Activated CD4-positive, alpha-beta T cell treated with anti-CD3 and anti-CD28 coated beads for 4 hours (primary cell): Measurements from ENCODE around the gene ELF4.
"Not testable (repeated sequence)": the region's sequence is repeated elsewhere in the genome, so short reads cannot be mapped to it uniquely, and the experiment has no call there.

Source experiments
- DNase-seq, 2 donors: peaks; one replicate each; pipeline ENCODE4 v3.0.0-alpha.2; 2020

The ELF4 gene

DNA sequence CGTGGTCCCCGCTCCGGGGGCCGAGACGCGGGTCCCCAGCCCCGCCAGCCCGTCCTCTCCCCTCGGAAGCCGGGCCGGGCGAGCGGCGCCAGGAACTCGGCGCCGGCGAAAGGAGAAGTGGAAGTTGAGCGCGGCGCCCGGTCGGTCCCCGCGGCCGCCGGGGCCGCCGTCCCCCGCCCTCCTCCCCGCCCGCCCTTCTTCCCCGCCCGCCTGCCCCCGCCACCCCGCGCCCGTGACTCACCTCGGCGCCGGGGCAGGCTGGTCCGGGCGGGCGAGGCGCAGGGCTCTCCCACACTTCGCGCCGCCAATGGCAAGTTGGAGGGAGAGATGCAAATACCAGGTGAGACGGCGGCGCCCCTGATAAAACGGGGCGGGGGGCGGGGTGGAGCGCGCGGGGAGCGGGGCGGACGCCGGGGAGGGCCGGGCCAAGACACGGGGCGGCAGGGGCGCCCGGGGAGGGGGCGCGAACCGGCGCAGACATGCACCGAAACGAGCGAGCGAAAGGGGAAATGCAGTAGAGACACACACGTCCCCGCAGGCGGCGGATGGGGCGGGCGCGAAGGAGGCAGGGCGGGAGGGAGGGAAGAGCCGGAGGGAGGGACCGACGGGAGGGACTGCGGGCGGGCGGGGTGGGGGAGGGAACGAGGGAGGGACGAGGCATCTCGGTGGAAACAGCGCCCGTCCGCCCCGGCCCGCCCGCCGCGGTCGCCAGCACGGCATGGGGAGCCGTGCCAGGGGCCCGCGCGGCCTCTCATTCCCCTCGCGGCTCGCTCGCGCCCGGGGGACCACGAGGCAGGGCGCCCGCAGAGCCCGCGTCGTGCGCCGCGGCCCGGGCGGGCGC is at the start of gene ELF4:
ELF4 (minus strand) TSS at position 119 of the 841 bp plus-strand sequence. CDS start 29,167 bp downstream, outside the sequence.
- DNase-seq, result peak; percentile 64 to 65

DNA sequence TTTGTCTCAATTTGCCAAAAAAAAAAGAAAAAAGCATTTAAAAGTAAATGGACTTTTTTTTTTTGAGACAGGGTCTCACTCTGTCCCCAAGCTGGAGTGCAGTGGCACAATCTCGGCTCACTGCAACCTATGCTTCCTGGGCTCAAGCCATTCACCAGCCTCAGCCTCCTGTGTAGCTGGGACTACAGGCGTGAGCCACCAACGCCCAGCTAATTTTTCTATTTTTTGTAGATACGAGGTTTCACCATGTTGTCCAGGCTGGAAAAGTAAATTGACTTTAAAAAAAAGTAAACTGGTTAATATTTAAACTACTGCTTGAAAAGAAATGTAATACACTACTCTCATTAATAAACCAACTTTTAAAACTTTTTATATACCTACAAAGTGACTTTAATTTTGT is 49.5 kb upstream of the ELF4 start:
- DNase-seq, result no peak

DNA sequence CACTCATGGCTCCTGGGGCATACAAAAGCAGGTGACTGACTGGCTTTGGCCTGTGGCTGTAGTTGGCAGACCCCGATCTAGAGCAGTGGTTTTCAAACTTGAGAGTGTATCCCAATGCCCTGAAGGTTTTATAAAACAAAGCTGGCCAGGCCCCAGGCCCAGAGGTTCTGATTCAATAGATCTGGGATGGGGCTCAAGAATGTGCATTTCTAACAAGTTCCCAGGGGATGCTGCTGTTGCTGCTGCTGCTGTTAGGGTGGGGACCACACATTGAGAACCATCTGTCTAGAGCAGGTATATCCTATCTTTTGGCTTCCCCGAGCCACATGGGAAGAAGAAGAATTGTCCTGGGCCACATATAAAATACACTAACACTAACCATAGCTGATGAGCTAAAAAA is 48.0 kb upstream of the ELF4 start:
- DNase-seq, result no peak

DNA sequence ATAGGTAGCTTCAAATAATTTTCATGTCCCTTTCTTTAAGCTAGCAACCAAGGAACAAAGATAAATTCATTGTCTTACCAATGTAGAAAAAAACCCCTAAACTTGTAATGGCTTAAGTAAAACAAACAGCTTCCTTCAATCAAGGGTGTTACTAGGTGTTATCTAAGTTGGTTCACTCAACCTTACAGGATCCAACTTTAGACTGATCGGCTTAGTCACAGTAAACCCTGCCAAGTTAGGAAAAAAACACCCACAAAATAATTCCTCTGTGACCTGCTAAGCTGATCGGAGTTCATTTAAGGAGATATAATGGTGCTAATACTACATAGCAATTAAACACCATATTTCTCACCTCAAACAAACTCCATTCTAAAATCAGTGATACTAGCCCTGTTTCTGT is 45.3 kb upstream of the ELF4 start:
- DNase-seq, result no peak

DNA sequence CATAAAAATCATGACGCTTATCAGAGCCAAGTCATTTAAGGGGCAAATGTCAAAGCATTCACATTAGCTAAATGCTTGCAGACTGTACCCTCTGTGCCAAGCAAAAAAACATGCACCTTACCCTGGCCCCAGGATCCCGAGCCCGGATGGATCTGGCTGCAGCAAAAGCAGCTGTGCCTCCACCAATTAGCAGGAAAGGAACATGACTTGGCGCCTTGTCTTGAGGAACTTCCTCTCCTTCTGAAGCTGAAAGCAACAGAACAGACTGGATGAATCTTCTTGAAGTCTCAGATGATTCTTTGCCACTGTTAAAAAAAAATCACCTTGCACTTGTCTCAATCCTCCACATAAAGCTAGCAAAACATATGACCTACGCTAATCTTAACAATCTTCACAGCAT is 37.3 kb upstream of the ELF4 start:
- no peak for DNase-seq

DNA sequence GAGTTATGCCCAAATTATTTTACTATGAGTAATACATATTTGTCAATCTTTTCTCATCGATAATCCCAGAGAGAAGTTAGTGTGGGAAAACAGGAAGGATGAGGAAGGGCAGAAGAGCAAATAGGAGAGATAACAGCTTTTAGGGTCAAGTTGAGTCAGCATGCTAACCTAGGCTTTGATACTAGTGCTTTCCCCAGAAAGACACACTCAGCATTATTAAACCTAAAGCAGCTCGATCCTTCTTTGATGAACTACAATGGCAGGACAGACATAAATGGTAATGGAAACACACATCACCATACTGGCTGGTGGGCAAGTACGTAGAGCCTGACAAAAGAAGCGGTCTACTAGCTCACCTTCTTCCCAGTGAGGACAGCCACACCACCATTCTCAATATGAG is 34.8 kb upstream of the ELF4 start:
- no peak for DNase-seq

DNA sequence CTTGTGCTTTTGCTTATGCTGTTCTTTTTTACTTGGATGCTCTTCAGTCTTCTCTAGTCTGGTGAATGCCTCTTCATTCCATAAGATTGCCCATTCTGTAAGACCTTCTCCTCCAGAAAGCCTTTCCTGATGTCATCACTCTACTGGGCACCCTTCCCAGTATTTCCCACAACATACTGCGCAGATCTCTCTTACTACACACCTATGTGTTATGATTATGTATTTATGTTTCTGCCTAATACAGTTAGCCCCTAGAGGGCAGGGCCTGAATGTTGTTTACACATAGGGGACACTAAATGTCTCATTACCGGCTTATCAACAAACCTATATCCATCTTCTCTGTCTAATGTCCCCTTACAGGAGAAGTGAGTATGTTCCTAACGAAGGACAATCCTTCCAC is 34.2 kb upstream of the ELF4 start:
- no peak for DNase-seq

DNA sequence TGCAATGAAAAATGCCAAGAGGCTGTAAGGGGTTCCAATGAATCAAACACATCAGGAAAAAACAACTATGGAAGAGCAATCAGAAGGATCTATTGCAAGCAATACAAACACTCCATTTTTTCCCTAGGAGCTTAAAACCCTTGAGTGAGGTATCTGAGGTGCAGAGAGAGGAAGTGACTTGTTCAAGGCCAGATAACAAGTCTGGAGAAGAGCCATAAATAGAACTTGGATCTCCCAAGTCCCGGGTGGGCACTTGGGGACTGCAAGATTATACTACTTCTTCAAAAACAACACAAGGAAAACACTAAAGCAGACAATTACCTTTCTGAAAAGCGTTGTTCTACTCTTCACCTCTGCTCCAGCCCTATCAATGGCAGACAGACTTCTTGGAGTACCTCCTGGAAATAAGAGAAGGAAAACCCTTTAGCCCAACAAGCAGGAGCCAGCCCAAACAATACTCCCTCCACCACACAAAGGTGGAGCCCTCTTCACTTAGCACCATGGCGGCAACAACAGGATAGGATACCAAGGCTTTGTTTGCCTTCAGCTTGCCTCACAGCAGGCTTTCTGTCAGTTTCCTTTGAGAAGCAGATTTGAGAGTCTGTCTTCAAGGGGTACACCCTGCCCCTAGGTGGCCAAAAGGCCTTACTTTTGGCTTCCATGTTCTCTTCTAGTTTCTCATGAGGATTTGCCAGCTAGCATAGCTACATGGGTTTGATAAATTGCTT is 29.3 kb upstream of the ELF4 start:
- DNase-seq, result no peak

DNA sequence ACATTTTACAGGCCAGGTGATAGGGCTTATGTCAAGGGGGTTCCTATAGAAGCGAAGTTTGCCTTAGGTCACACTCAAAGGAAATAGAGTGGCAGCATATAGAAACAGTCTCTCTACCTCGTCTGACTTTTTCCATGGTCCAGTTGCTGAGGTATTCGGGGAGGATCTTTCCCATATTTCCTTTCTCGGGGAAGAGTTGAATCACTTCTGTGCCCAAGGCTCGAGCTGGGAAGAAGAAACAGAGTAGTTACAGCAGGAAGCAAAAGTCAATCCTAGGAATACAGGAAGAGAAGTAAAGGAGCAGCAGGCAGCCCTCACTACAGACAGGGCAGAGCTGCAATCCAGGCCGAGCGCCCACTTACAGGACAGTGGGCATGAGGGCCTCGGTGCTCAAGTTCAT is 26.7 kb upstream of the ELF4 start:
- DNase-seq, result no peak

DNA sequence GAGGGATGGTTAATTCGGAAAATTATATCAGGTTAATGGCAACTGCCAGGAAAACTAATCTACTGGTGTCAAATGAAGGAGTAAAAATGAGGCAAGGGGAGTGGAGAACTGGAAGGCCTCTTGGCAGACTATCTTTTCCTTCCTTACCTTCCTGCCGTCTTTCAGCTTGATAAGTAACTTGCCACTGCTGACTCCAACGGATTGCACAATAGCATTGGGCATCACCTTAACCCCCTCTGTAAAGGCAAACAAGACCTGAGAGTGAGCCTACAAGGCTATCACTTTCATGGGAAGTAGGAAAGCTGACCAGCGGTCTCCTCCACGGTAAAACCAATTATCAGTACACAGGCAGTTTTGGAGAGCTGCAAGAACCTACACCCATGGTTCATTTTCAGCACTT is 26.2 kb upstream of the ELF4 start:
- no peak for DNase-seq

DNA sequence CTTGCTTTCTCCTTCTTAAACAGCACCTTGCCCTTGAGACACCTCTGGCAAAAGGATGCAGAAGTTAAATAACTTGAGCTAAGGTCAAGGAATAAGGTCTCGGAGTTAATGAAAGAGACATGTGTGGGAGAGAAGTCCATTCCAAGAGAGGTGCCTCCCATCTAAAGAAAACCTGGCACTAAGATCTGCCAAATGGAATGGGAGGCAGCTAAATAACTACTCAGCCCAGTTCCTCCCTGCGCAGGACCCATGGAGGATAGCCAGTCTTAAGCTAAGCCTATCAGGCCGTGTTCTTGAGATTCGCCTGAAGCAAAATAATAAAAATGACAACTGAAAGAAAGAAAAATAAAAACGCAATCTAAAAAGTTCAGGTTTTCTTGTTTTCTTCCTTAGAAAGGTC is 20.7 kb upstream of the ELF4 start:
- no peak for DNase-seq

DNA sequence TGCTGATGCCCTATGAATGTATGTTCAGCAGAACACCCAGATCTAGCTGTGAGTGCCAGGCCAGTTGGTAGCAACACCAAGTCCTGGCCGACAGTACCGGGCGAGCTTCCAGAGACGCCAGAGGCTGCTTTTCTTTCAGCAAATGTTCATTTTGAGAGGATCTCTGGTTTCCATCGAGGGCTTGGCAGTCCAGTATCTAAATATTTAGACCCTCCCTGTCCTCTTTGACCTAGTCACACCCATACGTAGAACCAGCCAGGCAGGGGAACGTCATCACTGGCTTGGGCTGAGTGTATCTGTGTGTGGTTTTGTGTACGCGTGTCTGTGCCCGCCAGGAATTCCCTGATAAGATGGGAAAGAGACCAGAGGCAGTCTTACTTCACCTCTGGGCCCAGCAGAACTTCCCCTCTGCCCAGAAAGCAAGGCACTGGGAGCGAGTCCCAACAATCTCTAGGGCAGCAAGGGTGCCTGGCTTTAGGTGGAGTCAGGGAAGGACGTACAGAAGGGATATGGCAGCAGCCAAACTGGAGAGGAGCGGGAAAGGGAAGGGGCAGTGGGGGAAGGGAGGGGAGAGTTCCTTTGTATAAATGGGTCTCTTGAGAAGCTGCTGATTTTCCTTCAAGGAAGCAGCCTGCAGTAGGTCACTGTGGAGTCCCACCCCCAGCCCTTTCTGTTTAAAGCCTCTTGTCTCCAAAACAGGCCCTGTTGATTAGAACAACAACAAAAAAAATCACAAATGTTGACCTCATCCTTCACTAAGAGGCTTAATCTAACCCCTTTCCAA is 15.0 kb upstream of the ELF4 start:
- DNase-seq, result no peak

DNA sequence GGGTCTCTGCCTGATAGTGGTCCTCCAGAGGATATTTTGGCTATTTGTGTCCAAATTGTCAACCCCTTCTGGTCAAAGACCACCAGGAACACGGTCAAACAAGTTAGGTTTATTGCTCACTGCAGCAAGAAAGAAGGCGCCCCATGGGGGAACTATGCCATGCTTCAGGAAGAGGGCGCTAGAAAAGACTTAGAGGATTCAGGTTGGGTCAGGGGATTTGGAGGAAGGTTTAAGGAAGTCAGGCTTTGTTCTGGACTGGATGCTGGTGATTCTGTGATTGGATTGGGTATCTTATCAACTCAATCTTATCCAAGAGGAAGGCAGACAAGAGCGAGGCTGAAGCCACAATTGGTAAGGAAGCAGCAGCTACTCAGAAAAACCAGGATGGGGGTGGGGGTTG is 14.3 kb upstream of the ELF4 start:
- no peak for DNase-seq

DNA sequence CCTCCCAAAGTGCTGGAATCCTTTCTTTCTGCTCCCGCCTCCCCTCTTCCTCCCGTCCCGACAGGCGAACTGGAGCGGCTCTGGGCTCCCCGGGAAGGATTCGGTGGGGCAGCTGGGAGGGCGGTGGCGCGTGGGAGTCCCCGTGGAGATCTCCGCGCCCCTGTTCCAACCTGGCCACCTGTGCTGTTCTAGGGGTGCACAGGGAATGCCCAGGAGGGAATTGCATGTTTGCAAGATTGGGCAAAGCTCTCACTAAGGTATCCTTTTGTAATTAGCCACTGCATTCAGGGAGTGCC is 11.2 kb upstream of the ELF4 start:
- no peak for DNase-seq

DNA sequence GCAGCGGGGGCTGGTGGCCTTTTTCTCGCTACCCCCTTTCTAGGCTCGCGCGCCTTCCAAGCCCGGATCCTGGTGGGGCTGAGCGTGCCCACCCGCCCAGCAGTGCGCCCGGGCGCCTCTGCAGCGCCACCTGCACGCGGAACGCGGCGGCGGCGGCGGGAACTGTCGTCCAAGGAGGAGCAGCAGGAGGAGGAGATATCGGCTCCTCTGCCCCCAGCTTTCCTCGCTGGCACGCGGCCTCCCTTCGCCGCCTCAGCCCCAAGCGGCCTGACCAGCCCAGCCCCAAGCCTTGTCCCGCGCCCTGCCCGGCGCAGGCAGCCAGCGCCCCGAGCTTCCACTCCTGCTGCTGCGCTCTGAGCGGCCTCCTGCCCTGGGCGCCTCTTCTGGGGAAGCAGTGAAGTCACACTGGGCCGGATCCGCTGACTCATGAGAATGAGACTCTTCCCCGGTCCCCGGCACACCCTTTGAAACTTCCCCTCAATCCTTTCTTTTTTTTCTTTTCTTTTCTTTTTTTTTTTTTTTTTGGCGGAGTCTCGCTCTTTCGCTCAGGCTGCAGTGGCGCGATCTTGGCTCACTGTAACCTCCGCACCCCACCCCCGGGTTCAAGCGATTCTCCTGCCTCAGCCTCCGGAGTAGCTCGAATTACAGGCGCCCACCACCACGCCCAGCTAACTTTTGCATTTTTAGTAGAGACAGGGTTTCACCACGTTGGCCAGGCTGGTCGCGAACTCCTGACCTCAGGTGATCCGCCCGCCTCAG is 10.6 kb upstream of the ELF4 start:
- DNase-seq, result peak; percentile 61 to 63

DNA sequence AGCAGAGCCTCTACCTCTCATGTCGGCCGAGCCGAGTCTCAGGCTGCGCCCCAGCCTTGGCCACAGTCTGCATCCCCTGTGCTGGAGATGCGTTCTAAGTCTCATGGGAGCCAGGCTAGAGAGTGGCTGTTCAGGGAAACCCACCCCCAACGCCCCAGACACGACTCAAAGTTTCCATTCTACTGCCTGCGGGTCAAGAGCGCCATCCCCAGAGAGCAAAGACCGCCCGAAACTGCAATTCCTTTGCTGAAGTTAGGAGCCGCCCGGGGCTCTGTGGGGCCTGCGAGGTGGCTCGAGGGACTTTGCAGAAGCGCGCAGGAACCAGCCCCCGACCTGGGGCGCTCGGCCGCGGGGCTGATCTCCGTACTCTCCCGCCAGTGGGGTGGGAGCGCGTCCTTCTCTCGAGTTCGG is 10.0 kb upstream of the ELF4 start:
- no peak for DNase-seq

DNA sequence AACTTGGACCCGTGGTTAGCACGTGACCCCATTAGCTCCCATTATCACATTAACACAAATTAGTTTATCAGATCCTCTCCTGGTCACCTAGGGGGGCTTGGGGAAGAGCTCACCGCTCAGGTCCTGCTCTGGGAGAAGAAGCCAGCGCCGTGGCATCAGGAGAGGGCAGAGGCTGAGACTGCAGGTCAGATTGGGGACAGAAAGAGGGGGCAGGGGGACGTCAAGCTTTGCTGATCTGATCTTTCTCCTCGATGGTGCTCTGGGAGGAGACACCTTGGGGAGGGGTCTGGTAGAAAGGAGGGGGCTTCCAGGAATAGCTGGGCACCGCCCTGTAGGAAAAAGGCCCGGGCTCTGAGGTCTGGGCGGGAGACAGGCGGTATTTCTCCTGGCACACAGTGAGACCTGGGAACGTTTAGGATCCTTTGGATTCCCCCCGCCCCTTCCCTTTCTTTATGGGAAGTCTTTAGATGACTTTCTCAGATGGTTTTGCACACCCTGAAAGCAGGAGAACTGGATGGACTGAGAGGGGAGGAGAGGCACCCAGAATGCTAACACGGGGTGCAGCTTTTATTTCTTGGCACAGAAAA is 9.1 kb upstream of the ELF4 start:
- DNase-seq, result no peak

DNA sequence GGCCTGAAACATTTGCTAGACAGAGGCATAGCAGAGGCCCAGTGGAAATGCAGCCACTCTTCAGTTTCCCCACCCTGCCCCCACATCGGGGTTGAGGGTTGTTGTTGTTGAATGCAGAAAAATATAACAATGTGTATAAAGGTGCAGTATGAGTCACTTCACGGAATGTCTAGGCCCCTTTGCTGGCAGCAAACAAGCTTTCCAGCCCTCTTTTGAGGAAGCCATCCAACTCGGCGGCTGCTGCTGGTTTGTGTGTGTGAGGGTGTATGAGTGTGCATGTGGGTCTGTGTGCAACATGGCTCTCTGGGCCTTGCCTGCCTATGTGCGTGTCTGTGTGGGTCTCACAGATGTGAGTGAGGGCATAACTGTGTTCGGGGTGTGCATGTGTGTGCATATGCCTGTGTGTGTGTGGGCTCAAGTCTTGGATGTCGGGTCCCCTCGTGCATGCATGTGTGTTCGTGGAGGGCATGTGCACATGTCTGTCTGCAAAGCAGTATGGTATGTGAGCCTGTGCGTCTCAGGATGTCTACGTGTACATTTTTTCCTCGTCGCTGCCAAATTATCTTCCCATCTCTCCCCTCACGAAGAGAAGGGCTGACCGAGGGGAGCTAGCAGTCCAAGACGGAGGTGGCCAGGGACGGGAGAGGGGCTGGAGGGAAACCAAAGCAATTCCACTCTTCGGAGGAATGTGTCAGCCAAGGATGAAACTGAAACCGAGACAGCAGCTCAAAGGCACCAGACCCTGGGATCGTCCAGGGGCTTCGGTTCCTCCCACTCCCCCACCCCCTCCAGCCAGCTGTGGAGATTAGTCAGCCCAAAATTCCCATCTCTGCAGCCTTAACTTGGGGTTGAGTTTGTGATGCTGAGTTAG is 8.4 kb upstream of the ELF4 start:
- DNase-seq, result no peak

DNA sequence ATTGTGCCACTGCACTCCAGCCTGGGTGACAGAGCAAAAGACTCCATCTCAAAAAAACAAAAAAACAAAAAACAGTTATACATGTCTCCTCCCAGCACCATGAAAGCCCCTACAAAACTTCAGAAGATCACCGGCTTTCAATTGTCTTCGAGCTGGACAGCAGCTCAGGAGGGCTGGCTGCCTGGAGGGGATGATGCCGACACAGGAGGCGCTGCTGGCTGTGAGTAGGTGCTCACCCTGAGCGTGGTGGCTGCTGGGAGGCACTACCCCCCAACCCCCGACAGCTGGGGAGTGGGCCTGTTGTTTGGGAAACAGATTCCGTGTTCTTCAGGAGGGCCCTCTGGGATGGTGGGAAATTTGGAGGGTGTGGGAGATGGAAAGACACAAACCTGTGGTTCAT is 6.9 kb upstream of the ELF4 start:
- no peak for DNase-seq

DNA sequence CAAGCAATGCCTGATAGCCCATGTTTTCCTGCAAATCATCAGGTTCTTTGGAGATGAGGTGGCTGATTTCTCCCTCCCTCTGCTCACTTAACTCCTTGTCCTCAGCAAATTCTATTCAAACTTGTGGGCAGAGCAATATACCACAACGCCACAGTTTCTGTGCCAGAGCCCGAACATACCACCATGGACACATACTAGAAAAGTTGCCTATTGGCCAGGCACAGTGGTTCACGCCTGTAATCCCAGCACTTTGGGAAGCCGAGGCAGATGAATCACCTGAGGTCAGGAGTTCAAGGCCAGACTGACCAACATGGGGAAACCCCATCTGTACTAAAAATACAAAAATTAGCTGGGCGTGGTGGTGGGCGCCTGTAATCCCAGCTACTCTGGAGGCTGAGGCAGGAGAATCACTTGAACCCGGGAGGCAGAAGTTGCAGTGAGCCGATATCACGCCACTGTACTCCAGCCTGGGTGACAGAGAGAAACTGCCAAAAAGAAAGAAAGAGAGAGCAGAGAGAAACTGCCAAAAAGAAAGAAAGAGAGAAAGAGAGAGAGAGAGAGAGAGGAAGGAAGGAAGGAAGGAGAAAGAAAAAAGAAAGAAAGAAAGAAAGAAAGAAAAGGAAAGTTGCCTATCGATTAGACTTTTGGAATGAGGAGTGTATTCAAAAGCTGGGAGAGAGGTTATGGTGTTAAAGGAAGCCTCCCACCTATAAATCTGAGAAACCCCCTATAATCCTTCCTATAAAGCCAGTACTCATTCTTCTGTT is 5.0 kb upstream of the ELF4 start:
- not testable (repeated sequence) for DNase-seq

DNA sequence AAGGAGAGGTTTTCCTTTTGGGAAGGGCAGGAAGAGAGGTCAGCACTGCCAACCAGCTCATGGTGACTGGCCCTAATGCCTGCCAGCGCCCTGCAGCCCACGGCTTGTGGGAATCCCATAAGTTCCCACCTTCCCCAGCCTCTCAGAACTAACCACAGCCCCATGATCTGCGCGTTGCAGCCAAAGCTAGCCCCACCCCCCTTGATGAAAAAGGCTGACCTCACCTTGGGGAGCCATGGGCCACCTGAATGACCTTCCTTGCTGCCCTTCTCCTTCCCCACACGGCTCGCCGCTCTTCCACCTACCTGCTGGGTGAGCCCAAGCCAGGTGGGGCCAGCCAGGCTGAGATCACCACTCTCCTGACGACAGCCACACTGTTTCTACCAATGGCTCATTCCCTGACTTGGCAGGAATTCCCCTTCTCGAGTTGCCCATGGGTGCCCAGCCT is 3.9 kb upstream of the ELF4 start:
- DNase-seq, result no peak
